IMR-90 (cell line): Measurements from ENCODE around the gene GRB2.

Experiments used
- BHLHE40 ChIP-seq: fragments of 150-350 bp; IDR thresholded peaks from 2 replicates; pipeline ENCODE4 v1.6.1; 2016; ENCODE audit warnings: mild to moderate bottlenecking, low read depth, low read length
- CHD1 ChIP-seq: IDR thresholded peaks from 2 replicates; pipeline ENCODE4 v1.6.1; 2012; ENCODE audit warnings: low read depth, low read length, improper control_type of control experiment
- FOS ChIP-seq: fragments of 150-350 bp; IDR thresholded peaks from 2 replicates; pipeline ENCODE4 v1.6.1; 2016; ENCODE audit warnings: low read depth, low read length
- MXI1 ChIP-seq: IDR thresholded peaks from 2 replicates; pipeline ENCODE4 v1.6.1; 2012; ENCODE audit warnings: low read depth, mild to moderate bottlenecking, low read length, moderate library complexity, borderline replicate concordance
- POLR2A ChIP-seq: IDR thresholded peaks from 2 replicates; pipeline ENCODE4 v1.6.1; 2012; ENCODE audit warnings: mild to moderate bottlenecking, low read depth, low read length
- RAD21 ChIP-seq: IDR thresholded peaks from 2 replicates; pipeline ENCODE4 v1.6.1; 2012; ENCODE audit warnings: low read length, improper control_type of control experiment
- TF ChIP-seq, protein P1 (sequence below): fragments of 150-350 bp; IDR thresholded peaks from 2 replicates; pipeline ENCODE4 v1.6.1; 2017; ENCODE audit warnings: mild to moderate bottlenecking, antibody characterized with exemption, low read length, low read depth
- TF ChIP-seq, protein P2 (sequence below): conservative IDR thresholded peaks from 2 replicates; pipeline ENCODE4 v1.5.1; 2012; ENCODE audit warnings: mild to moderate bottlenecking, low read depth, low read length, improper control_type of control experiment

GRCh38 chr17:75344666-75345065 lies 60.8 kb downstream of the GRB2 start:
- TF ChIP-seq, protein P1, sequence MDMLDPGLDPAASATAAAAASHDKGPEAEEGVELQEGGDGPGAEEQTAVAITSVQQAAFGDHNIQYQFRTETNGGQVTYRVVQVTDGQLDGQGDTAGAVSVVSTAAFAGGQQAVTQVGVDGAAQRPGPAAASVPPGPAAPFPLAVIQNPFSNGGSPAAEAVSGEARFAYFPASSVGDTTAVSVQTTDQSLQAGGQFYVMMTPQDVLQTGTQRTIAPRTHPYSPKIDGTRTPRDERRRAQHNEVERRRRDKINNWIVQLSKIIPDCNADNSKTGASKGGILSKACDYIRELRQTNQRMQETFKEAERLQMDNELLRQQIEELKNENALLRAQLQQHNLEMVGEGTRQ: no peak
- TF ChIP-seq, protein P2, sequence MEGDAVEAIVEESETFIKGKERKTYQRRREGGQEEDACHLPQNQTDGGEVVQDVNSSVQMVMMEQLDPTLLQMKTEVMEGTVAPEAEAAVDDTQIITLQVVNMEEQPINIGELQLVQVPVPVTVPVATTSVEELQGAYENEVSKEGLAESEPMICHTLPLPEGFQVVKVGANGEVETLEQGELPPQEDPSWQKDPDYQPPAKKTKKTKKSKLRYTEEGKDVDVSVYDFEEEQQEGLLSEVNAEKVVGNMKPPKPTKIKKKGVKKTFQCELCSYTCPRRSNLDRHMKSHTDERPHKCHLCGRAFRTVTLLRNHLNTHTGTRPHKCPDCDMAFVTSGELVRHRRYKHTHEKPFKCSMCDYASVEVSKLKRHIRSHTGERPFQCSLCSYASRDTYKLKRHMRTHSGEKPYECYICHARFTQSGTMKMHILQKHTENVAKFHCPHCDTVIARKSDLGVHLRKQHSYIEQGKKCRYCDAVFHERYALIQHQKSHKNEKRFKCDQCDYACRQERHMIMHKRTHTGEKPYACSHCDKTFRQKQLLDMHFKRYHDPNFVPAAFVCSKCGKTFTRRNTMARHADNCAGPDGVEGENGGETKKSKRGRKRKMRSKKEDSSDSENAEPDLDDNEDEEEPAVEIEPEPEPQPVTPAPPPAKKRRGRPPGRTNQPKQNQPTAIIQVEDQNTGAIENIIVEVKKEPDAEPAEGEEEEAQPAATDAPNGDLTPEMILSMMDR: no peak
- TF ChIP-seq POLR2A (no peak), CHD1 (no peak), BHLHE40 (no peak), MXI1 (no peak), FOS (no peak), RAD21 (no peak)
